Panc1 (cell line): ENCODE results near the gene IFITM2. TPM values are rescaled to one million over a fixed set of nuclear protein-coding genes. Genes with fewer than 3 reads are reported as not detected.
"Not testable (repeated sequence)": the region's sequence is repeated elsewhere in the genome, so short reads cannot be mapped to it uniquely, and the experiment has no call there.

Experiments used
- ATAC-seq: fragments of 200-7000 bp; cut with Tn5 transposase; 2 replicates; pipeline ENCODE4 v1.9.1; 2020; ENCODE audit warnings: mild to moderate bottlenecking, moderate library complexity
- BruUV-seq: library from RNA; stranded (reverse); fragments of 400-500 nt; replicated peaks from 2 replicates; lab custom pipeline; 2021; lab: Mats Ljungman, UMichigan
- CTCF ChIA-PET: fragments of 300-600 bp; sonication (Branson Sonifier 250); formaldehyde crosslinking; loops from one replicate; lab custom pipeline; 2022; ENCODE audit warnings: antibody characterized with exemption; lab: Charles Lee
- POLR2A ChIA-PET: fragments of 300-600 bp; sonication (Branson Sonifier 250); formaldehyde crosslinking; loops from one replicate; lab custom pipeline; 2022; ENCODE audit warnings: antibody characterized with exemption; lab: Charles Lee
- DNase-seq: peaks from one replicate; pipeline ENCODE4 v3.0.0-alpha.2; 2010; ENCODE audit warnings: low read depth, low spot score
- H3K27ac ChIP-seq: 2 replicates; pipeline ENCODE4 v1.5.1; 2011; ENCODE audit warnings: mild to moderate bottlenecking, low read length, inconsistent platforms
- H3K27me3 ChIP-seq: fragments of 200-500 bp; sonication (Bioruptor generic); 2 replicates; pipeline ENCODE4 v1.6.0; 2014; ENCODE audit warnings: low read length, inconsistent platforms; ENCODE audit not compliant: control insufficient read depth, insufficient read depth
- H3K36me3 ChIP-seq: fragments of 200-500 bp; sonication (Bioruptor generic); 2 replicates; pipeline ENCODE4 v1.5.1; 2014; ENCODE audit warnings: inconsistent platforms, mild to moderate bottlenecking, low read length, moderate library complexity; ENCODE audit not compliant: control insufficient read depth, insufficient read depth
- H3K4me1 ChIP-seq: 2 replicates; pipeline ENCODE4 v1.5.1; 2011; ENCODE audit warnings: inconsistent platforms, mild to moderate bottlenecking, low read length, moderate library complexity; ENCODE audit not compliant: control insufficient read depth, insufficient read depth
- H3K4me3 ChIP-seq, 2 experiments: 2 replicates each; pipeline ENCODE4 v1.5.1; 2011 to 2012; ENCODE audit warnings: low read depth in 2 of 2, low read length in 2 of 2, mild to moderate bottlenecking in 2 of 2, inconsistent platforms in 1 of 2, moderate library complexity in 1 of 2
- H3K9me3 ChIP-seq: fragments of 200-500 bp; sonication (Bioruptor generic); 2 replicates; pipeline ENCODE4 v1.5.1; 2014; ENCODE audit warnings: low read depth, mild to moderate bottlenecking, inconsistent platforms, low read length, moderate library complexity; ENCODE audit not compliant: control insufficient read depth, insufficient read depth
- POLR2AphosphoS5 ChIP-seq: IDR thresholded peaks from 2 replicates; pipeline ENCODE4 v1.6.1; 2012; ENCODE audit warnings: mild to moderate bottlenecking, low read depth, low read length, moderate library complexity
- SIN3A ChIP-seq: IDR thresholded peaks from 2 replicates; pipeline ENCODE4 v1.6.1; 2012; ENCODE audit warnings: low read depth, mild to moderate bottlenecking, low read length, moderate library complexity, borderline replicate concordance; ENCODE audit not compliant: insufficient read depth
- TCF7L2 ChIP-seq: IDR thresholded peaks from 2 replicates; pipeline ENCODE4 v1.6.1; 2011; ENCODE audit warnings: mild to moderate bottlenecking, low read depth, low read length, inconsistent platforms
- in situ Hi-C: cut with HindIII; loops from 2 replicates; pipeline ENCODE4 v1.10.0; 2016; ENCODE audit warnings: low sequenced_read_pairs, low pct_unique_long_range_greater_than_20kb
- intact Hi-C: fragments of 100-400 bp; cut with micrococcal nuclease; formaldehyde crosslinking; loops from one replicate; pipeline ENCODE4 v1.10.0; 2022; ENCODE audit not compliant: unreplicated experiment
- total RNA-seq: library from RNA; stranded (reverse); gene quantifications from one replicate; pipeline ENCODE4 v1.2.1, GENCODE V29; 2021; ENCODE audit not compliant: unreplicated experiment
- TF ChIP-seq, protein P1 (sequence below): fragments of 450-650 bp; IDR thresholded peaks from 2 replicates; pipeline ENCODE4 v1.5.1; 2017; ENCODE audit warnings: mild to moderate bottlenecking
- TF ChIP-seq, protein P2 (sequence below), 2 experiments: IDR thresholded peaks; 2 replicates each; pipeline ENCODE4 v1.6.1; 2011 to 2012; ENCODE audit warnings: low read depth in 2 of 2, control low read depth in 1 of 2, low read length in 1 of 2, mild to moderate bottlenecking in 1 of 2, moderate library complexity in 1 of 2; ENCODE audit not compliant: insufficient read depth in 1 of 2

IFITM2 gene
- total RNA-seq, 1 experiment from 2014 or later = 183 TPM

DNA sequence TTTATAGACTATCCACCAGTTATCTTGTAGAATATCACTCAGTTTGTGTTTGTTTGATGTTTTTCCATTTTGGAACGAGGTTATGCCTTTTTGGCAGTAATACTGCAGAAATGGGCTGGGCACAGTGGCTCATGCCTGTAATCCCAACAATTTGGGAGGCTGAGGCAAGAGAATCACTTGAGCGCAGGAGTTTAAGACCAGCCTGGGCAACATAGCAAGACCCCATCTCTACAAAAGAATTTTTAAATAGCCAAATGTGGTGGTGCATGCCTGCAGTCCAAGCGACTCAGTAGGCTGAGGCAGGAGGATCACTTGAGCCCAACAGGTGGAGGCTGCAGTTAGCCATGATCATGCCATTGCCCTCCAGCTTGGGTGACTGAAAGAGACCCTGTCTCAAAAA, 38.9 kb downstream of the IFITM2 start:
- no peak for ATAC-seq
- in situ Hi-C loops (no loop called here), intact Hi-C loops (no loop called here)
- no peak for DNase-seq
- Histone ChIP-seq H3K4me3 (no peak overlapping the region), H3K27me3 (no peaks in the 10 kb centered on the region), H3K36me3 (no peaks in the 10 kb centered on the region), H3K9me3 (no peaks in the 10 kb centered on the region), H3K27ac (no peak overlapping the region), H3K4me1 (peaks cover 11% of the 10 kb centered on the region)
- POLR2A ChIA-PET = interaction anchor here (0.7 kb wide), 2 partner anchors 11 to 100 kb away, joined by 8 to 11 read pairs; no protein-coding TSS in a partner anchor
- no peak for TF ChIP-seq POLR2AphosphoS5
- no peak for TF ChIP-seq TCF7L2
- TF ChIP-seq SIN3A = no peak
- TF ChIP-seq, protein P1, sequence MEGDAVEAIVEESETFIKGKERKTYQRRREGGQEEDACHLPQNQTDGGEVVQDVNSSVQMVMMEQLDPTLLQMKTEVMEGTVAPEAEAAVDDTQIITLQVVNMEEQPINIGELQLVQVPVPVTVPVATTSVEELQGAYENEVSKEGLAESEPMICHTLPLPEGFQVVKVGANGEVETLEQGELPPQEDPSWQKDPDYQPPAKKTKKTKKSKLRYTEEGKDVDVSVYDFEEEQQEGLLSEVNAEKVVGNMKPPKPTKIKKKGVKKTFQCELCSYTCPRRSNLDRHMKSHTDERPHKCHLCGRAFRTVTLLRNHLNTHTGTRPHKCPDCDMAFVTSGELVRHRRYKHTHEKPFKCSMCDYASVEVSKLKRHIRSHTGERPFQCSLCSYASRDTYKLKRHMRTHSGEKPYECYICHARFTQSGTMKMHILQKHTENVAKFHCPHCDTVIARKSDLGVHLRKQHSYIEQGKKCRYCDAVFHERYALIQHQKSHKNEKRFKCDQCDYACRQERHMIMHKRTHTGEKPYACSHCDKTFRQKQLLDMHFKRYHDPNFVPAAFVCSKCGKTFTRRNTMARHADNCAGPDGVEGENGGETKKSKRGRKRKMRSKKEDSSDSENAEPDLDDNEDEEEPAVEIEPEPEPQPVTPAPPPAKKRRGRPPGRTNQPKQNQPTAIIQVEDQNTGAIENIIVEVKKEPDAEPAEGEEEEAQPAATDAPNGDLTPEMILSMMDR = no peak
- TF ChIP-seq, protein P2, sequence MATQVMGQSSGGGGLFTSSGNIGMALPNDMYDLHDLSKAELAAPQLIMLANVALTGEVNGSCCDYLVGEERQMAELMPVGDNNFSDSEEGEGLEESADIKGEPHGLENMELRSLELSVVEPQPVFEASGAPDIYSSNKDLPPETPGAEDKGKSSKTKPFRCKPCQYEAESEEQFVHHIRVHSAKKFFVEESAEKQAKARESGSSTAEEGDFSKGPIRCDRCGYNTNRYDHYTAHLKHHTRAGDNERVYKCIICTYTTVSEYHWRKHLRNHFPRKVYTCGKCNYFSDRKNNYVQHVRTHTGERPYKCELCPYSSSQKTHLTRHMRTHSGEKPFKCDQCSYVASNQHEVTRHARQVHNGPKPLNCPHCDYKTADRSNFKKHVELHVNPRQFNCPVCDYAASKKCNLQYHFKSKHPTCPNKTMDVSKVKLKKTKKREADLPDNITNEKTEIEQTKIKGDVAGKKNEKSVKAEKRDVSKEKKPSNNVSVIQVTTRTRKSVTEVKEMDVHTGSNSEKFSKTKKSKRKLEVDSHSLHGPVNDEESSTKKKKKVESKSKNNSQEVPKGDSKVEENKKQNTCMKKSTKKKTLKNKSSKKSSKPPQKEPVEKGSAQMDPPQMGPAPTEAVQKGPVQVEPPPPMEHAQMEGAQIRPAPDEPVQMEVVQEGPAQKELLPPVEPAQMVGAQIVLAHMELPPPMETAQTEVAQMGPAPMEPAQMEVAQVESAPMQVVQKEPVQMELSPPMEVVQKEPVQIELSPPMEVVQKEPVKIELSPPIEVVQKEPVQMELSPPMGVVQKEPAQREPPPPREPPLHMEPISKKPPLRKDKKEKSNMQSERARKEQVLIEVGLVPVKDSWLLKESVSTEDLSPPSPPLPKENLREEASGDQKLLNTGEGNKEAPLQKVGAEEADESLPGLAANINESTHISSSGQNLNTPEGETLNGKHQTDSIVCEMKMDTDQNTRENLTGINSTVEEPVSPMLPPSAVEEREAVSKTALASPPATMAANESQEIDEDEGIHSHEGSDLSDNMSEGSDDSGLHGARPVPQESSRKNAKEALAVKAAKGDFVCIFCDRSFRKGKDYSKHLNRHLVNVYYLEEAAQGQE (IDR thresholded peaks at IDR 0.05; ENCODE audit: insufficient read depth in 1 of 2, low read depth in 2 of 2, low read length in 1 of 2) = no peak
- CTCF ChIA-PET = no interaction called here
- BruUV-seq = no TSS peak

DNA sequence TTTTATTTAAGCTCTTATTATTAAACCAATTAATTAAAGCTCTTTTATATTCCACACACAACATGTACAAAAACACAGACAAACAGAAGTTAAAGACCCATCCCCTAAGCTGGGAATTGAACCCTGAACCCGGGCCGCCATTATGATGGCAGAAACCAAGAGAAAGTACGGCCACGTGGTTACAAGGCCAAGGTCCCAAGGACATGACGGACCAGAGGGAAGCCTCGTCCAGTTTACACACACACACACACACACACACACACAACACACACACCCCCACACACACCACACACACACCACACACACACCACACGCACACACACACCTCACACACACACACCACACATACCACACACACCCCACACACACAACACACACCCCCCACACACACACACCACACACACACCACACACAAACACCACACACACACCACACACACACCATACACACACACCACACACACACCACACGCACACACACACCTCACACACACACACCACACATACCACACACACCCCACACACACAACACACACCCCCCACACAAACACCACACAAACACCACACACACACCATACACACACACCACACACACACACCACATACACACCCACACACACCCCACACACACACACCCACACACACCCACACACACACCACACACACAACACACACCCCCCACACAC, 41.8 kb downstream of the IFITM2 start:
- intact Hi-C loops, in situ Hi-C loops, H3K36me3 ChIP-seq, DNase-seq, CTCF ChIA-PET, BruUV-seq, POLR2A ChIA-PET, ATAC-seq, H3K27me3 ChIP-seq, H3K4me3 ChIP-seq, H3K9me3 ChIP-seq: not testable (repeated sequence)
- peak overlapping the region; percentile 89; the same call in 1 of the 2 replicates for H3K27ac ChIP-seq
- H3K4me1 ChIP-seq = peaks cover 28% of the 10 kb centered on the region

DNA sequence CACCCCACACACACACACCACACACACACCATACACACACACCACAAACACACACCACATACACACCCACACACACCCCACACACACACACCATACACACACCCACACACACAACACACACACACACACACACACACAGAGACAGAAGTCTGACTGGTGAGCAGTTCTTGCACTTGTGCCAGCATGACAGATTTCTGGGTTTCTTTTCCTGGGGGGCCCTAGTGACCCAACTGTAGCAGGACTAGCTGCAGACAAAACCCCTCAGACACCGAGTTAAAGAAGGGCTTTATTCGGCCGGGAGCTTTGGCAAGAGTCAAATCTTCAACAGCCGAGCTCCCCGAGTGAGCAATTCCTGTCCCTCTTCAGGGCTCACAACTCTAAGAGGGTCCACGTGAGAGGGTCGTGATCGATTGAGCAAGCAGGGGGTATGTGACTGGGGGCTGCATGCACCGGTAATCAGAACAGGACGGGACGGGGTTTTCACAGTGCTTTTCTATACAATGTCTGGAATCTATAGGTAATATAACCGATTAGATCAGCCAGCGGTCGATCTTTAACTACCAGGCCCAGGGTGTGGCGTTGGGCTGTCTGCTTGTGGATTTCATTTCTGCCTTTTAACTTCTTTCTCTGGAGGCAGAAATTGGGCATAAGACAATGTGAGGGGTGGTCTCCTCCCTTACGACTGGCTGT, 42.6 kb downstream of the IFITM2 start:
- H3K4me1 ChIP-seq = peaks cover 34% of the 10 kb centered on the region
- CTCF ChIA-PET = interaction anchor here (0.7 kb wide), 2 partner anchors 99 to 1636 kb away, joined by 3 read pairs; no protein-coding TSS in a partner anchor
- H3K27me3 ChIP-seq, DNase-seq, BruUV-seq, H3K4me3 ChIP-seq, H3K36me3 ChIP-seq, in situ Hi-C loops, POLR2A ChIA-PET, H3K9me3 ChIP-seq: not testable (repeated sequence)
- peak overlapping the region; percentile 89 for H3K27ac ChIP-seq
- peak; percentile 16 for ATAC-seq
- intact Hi-C loops = loop anchor here (10.0 kb wide), 1 partner anchor 135 kb away; no protein-coding TSS in a partner anchor
